Measurements from ENCODE around the gene AGK.
"Not testable (repeated sequence)": the region's sequence is repeated elsewhere in the genome, so short reads cannot be mapped to it uniquely, and the experiment has no call there.

Gene AGK

DNA sequence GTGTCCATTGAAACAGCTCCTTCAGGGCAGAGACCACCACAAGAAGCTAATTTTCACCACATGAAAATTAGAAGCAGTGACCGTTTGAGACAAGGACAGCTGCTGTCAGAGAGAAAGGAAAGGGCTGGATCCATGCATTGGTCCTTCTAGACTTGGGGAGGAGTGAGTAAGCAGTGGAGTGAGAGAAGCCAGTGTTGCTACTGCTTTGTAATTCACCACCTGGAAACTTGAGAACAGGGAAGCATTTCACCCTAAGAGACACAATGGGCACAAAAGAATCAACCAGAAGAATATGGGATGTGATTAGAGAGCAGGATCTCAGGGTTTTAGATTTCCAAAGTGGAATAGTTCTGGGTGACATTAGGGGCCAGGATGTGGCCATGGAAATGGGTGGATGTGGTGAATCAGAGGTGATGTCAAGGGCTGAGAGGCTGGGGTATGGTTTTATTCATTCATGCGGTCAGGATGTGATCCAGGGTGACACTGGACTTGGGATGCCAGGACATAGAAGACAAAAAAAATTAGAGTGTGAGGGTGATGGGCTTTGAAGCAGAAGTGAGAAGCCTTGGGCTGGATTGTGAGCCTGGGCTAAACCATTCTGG is 89.1 kb downstream of the AGK start:
- Histone ChIP-seq H3K9me3 (no peaks in the 10 kb centered on the region), H3K27ac (no peak overlapping the region), H3K4me3 (no peak overlapping the region), H3K9ac (no peak overlapping the region), H3K27me3 (no peaks in the 10 kb centered on the region), H3K4me1 (no peaks in the 10 kb centered on the region), H3K4me2 (no peak overlapping the region), H3K36me3 (peaks cover 48% of the 10 kb centered on the region), H4K20me1 (no peaks in the 10 kb centered on the region)
- TF ChIP-seq Cebpa-rat (IDR thresholded peaks at IDR 0.05) = no peak

DNA sequence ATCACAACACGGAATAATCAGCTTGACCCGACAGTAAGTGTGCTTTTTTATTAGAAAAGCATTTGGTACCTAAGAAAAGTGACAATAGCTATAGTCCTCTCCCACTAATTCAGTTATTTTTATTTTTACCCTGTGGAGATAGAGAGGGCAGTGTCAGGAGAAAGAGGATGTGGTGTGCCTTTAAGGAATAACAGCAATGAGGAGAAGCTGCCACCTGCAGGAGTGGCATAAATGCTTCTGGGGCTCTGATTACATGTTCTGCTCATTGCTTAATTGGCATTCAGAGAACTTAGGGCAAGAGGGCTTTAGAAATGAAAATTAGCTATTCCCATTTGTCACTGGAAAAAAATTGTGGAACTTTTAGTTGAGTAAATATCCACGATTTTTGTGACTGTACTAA is 90.7 kb downstream of the AGK start:
- Histone ChIP-seq H4K20me1 (no peaks in the 10 kb centered on the region), H3K27me3 (no peaks in the 10 kb centered on the region), H3K9me3 (no peaks in the 10 kb centered on the region), H3K4me3 (no peak overlapping the region), H3K36me3 (peaks cover 54% of the 10 kb centered on the region), H3K9ac (no peak overlapping the region), H3K4me2 (no peak overlapping the region), H3K4me1 (no peaks in the 10 kb centered on the region), H3K27ac (no peak overlapping the region)
- TF ChIP-seq Cebpa-rat (IDR thresholded peaks at IDR 0.05) = no peak

DNA sequence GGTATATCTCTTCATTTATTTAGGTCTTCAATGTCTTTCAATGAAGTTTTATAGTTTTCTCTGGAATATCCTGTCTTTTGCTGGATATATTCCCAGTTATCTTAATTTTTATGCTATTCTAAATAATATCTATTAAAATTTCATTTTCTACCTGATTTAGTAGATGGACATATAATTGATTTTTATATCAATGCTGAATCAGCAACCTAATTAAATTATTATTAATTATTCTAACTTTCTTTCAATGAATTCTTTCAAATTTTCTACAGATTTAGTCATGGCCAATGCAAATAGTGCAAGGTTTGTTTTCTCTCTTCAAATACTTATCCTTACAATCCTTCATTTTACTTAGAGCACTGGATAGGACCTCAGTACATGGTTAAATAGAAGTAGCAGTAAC is 94.0 kb downstream of the AGK start:
- Histone ChIP-seq H3K4me1 (peaks cover 9% of the 10 kb centered on the region; the same call in 1 of the 2 replicates), H3K36me3 (peaks cover 67% of the 10 kb centered on the region), H3K9ac (no peak overlapping the region), H3K4me2 (no peak overlapping the region), H3K4me3 (no peak overlapping the region), H3K27me3 (no peaks in the 10 kb centered on the region), H3K27ac (no peak overlapping the region), H4K20me1 (no peaks in the 10 kb centered on the region), H3K9me3 (no peaks in the 10 kb centered on the region)
- TF ChIP-seq Cebpa-rat (IDR thresholded peaks at IDR 0.05) = no peak

DNA sequence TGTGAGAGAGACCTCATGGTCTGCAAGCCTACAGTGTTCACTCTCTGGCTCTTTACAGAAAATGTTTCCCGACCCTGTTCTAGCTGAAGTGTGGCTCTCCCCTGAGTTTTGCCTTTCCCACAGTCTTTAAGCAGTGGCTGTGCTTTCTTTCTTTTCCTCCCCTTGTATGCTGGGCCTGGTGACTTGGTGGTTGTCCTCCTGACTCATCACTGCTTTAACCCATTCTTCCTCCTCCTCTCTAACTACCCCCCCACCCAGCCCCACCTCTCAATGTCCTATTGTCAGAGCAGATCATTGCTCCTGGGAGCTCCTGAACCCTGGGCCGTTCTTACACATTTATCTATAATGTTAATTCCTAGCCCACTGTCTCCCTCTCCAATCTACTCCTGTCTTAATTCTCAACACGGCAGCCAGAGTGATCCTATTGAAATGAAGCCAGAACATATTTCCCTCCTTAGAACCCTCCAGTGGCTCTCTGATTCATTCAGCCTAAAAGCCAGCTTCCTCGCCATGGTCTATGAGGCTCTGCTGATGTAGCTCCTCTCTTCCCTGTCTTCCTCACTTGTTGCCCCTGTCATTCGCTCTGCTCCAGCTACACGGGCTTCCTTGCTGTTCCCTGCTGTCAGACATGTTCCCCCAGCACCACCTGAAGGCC is 95.7 kb downstream of the AGK start:
- no peak for TF ChIP-seq Cebpa-rat (IDR thresholded peaks at IDR 0.05)
- H3K4me1 ChIP-seq = peaks cover 9% of the 10 kb centered on the region; the same call in 1 of the 2 replicates
- no peaks in the 10 kb centered on the region for H4K20me1 ChIP-seq
- H3K4me3 ChIP-seq = no peak overlapping the region
- H3K36me3 ChIP-seq = peaks cover 63% of the 10 kb centered on the region
- H3K4me2 ChIP-seq = no peak overlapping the region
- no peak overlapping the region for H3K9ac ChIP-seq
- H3K9me3 ChIP-seq = no peaks in the 10 kb centered on the region
- no peaks in the 10 kb centered on the region for H3K27me3 ChIP-seq
- no peak overlapping the region for H3K27ac ChIP-seq

DNA sequence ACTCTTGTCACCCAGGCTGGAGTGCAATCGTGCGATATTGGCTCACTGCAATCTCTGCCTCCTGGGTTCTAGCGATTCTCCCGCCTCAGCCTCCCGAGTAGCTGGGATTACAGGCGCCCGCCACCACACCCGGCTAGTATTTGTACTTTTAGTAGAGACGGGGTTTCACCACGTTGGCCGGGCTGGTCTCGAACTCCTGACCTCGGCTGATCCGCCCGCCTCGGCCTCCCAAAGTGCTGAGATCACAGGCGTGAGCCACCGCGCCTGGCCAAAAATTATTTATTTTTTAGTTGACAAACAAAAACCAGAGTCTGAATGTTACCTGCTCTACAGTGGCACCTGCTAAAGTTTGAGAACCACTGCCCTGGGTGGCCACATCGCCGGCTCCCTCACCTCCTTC is 96.5 kb downstream of the AGK start:
- H3K27me3 ChIP-seq, H3K4me3 ChIP-seq, H3K4me2 ChIP-seq, H3K9me3 ChIP-seq, H3K9ac ChIP-seq, H3K27ac ChIP-seq, H4K20me1 ChIP-seq: not testable (repeated sequence)
- H3K4me1 ChIP-seq = peaks cover 12% of the 10 kb centered on the region
- peaks cover 59% of the 10 kb centered on the region for H3K36me3 ChIP-seq

DNA sequence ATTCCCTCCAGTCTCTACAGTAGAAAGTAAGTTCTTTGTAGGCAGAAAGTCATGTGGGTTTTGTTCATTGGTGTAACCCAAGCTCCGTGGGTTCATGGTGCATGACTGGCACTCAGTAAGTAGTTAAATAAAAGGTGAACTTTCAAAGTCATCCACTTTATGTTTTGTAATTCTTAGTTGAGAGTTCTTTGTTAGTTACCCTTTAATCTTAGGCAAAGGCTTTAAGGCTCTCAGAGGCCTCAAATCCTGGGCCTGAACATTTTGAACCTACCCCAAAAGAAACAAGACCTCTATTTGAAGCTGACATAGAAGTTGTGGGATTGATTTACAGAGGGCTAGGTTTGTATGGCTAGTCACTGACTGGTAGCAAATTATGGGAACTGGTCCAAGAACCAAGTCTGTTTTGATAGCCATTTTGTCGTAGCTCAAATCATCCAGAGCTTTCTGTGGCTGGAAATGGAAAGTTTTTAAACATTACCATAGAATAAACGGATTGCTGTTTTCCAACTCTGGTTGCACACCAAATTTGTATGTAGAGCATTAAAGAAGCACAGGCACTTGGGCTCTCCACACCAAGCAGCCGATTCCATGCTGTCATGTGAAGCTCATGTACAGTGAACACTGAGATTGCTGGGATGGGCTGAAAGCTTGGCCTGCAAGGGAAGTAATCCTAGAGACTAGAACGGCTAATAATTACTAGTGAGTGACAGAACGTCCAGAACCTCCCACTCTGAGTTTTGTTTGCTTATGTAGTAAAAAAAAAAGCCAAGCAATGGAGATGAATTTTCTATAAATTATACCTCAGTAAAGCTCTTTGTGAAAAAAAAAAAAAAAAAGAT is 97.3 kb downstream of the AGK start:
- no peaks in the 10 kb centered on the region for H3K9me3 ChIP-seq
- H4K20me1 ChIP-seq = no peaks in the 10 kb centered on the region
- H3K4me3 ChIP-seq = no peak overlapping the region
- no peak for TF ChIP-seq Cebpa-rat (IDR thresholded peaks at IDR 0.05)
- H3K4me1 ChIP-seq = peaks cover 14% of the 10 kb centered on the region
- no peaks in the 10 kb centered on the region for H3K27me3 ChIP-seq
- H3K9ac ChIP-seq = no peak overlapping the region
- no peak overlapping the region for H3K4me2 ChIP-seq
- H3K27ac ChIP-seq = no peak overlapping the region
- peaks cover 65% of the 10 kb centered on the region for H3K36me3 ChIP-seq

DNA sequence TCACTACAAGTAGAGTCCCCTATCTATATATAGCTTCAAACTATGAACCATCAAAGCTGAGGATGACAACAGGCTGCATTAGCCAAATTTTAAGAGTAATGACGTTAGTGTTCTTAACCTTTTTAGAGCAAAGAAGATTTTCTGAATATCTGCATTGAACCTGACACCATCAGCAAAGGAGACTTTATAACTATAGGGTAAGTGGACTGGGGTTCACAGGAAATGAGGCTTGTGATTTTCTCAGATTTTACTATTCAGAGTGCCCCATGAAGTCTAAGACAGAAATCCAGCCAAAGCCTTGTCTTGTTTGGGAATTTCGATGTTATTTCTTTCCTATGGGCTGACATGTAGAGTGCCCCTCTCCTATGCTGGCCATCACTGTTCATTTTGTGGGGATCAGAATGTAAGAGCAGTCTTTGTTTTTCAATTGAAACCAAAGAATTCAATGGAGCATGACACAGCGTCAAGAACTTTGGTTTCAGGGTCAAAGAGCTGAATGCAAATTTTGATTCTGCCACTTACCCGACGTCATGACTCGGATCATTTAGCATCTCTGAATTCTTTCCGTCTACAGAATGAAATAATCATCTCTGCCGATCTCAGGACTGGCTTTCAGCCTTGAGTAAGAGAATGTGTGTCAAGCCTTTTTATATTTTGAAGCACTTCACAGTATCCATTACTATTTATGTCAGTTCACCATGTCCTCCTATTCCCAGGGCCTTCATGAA is 98.1 kb downstream of the AGK start:
- Histone ChIP-seq H3K9me3 (no peaks in the 10 kb centered on the region), H3K4me2 (no peak overlapping the region), H3K27ac (no peak overlapping the region), H3K27me3 (no peaks in the 10 kb centered on the region), H3K9ac (no peak overlapping the region), H3K4me1 (peaks cover 14% of the 10 kb centered on the region), H4K20me1 (no peaks in the 10 kb centered on the region), H3K4me3 (no peak overlapping the region), H3K36me3 (peaks cover 59% of the 10 kb centered on the region)
- TF ChIP-seq Cebpa-rat (IDR thresholded peaks at IDR 0.05) = no peak

DNA sequence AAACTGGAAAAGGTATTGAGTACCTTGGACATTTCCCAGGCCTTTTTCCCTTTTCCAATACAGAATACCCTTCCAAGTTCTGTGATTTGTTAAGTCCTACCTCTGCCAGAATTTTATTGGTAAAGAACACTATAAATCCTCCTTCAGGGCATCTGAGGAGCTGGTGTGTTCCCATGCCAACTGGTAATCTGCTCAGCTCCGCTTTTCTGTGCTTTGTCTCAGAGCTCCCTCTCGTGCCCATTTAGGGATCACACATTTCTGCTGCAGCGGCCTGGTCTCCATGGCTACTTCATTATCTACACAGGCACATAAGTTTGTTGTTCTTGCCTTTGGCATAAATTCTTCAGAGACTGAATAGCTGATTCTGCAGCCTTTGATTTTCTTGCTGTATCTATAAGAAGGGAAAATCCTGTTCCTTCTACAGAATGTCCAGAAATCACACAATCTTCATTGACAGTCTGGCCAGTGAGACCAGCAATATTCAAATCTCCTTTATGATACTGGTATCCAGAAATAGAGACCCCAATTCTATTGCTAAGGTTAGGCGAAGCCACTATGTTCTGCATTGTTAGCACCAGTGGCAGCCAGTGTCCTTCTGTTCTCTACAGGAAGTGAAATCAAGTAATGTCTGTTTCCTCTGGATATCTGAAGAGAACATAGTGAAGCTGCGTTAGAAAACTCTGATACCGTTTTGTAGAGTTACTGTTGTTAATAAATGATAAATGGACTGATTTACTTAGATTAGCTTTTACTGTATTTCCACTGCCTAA is 98.8 kb downstream of the AGK start:
- no peak for TF ChIP-seq Cebpa-rat (IDR thresholded peaks at IDR 0.05)
- no peak overlapping the region for H3K4me3 ChIP-seq
- H4K20me1 ChIP-seq = no peaks in the 10 kb centered on the region
- no peaks in the 10 kb centered on the region for H3K27me3 ChIP-seq
- H3K4me2 ChIP-seq = no peak overlapping the region
- no peak overlapping the region for H3K9ac ChIP-seq
- peaks cover 14% of the 10 kb centered on the region for H3K4me1 ChIP-seq
- no peak overlapping the region for H3K27ac ChIP-seq
- H3K9me3 ChIP-seq = no peaks in the 10 kb centered on the region
- H3K36me3 ChIP-seq = peaks cover 63% of the 10 kb centered on the region

DNA sequence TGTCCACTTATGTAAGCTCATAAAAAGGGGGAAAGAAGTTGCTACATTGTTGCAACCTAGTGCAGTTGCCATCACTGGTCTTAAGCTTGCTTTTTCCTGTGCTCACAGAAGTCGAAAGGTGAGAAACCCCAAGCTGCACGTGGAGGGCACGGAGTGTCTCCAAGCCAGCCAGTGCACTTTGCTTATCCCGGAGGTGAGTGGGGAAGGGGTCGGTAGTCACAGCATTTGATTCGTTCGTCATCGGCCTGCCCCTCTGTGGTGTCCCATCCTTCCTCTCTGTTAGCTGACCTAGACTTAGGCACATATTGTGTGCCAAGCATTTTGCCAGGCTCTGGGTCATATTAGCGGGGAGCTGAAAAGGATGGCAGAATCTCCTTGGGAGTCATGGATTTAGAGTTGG is 100.2 kb downstream of the AGK start:
- H3K4me1 ChIP-seq = peaks cover 14% of the 10 kb centered on the region
- no peaks in the 10 kb centered on the region for H3K9me3 ChIP-seq
- no peak overlapping the region for H3K4me2 ChIP-seq
- no peaks in the 10 kb centered on the region for H3K27me3 ChIP-seq
- H4K20me1 ChIP-seq = no peaks in the 10 kb centered on the region
- TF ChIP-seq Cebpa-rat (IDR thresholded peaks at IDR 0.05) = no peak
- no peak overlapping the region for H3K4me3 ChIP-seq
- H3K36me3 ChIP-seq = peaks cover 68% of the 10 kb centered on the region
- H3K9ac ChIP-seq = no peak overlapping the region
- H3K27ac ChIP-seq = no peak overlapping the region

All from BLaER1 (cell line).